ENCODE measurements around the gene DUSP3.

DUSP3 gene

DNA sequence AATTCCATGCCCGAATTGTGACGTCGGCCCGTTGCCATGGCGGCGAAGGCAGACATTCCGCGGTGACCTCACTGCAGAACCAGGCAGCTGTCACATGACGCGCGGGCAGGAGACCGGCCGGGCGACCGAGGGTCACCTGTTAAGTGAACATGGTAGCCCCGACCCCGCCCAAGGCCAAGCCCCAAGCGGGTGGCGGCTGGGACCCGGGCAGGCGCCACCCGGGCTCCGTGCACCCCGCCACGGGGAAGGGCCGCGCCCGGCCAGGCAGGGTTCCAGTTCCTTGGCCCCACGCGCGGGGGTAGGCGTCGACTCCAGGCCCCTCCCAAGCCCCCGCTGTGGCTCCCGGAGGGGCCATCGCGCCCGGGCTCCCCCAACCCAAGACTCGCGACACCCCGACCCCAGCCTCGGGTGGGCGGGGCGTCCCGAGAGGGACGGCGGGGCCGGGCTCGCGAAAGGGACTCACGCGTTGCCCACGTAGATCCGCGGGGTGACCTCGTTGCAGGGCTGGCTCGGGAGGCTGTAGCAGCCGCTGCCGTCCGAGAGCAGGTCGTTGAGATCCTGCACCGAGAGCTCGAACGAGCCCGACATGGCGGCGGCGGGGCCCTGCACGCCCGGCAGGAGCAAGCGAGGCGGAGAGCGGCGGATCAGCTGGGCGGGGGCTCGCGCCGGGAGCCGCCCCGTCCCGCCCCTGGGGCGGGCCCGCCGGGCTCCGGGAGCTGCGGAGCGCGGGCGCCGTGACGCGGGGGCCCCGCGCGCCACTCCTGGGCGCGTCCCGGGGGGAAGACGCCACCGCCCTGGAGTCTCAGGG lies at the start of gene DUSP3:
Gene DUSP3 (minus strand): TSS at position 641 of the 808 bp plus-strand sequence. CDS start 53 bp downstream, at position 588.
- DNase-seq (ENCODE audit: extremely low read depth in 1 of 2, low read depth in 1 of 2) = peak in 1 of 2 donors; percentile 54

DNA sequence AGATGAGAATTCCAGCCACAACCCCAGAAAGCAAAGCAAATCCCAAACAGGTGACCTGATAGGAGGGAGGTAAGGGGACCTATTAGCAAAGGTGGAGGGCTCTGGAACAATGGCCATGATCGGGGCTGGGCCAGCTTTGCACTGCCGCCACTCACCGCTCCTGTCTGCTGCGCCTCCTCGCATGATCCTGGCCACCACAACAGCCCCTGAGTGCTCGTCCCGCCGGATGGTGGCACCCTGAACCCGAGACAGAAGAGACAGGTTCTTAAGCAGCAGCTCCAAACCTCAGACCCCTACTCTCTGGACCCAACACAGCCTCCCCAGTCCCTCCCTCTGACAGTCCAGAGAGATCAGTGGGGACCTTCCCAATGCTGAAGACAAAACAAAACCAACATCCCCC lies 48.8 kb upstream of the DUSP3 start:
- DNase-seq (ENCODE audit: extremely low read depth in 1 of 2, low read depth in 1 of 2) = no peak

DNA sequence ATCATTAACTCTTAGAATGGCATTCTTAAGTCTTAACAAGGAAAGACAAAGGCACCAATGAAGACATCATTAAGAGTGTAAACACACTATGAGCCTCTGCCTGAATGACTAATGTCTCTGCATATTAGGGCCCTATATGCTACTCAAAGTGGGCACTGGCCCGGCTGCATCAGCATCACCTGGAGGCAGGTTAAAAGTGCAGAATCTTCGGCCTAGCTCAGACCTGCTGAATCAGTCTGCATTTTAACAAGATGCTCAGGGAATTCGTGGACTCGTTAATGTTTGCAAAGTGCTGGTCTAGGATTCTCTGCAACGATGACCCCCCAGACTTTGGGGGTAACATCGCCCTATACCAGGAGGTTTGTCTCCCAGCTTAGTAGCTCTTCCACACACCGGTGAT lies 47.4 kb upstream of the DUSP3 start:
- no peak for DNase-seq (ENCODE audit: extremely low read depth in 1 of 2, low read depth in 1 of 2)

DNA sequence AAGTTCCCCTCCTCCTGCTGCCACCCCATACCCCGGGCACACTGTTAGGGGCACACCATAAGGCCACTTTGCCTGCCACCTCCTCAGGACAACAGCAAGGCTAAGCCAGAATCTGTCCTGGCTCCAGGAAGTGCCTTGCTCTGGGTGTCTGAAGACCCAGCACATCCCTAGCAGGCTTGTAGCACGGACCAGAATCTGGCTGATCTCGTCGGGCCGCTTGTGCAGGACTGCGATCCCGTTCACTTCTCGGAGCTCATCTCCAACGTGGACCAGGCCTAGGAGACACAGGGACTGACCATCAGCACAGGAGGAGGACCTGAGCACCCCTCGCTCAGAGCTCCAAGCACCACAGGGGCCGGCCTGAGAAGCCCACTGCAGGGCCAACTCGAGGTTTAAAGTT lies 46.8 kb upstream of the DUSP3 start:
- no peak for DNase-seq (ENCODE audit: extremely low read depth in 1 of 2, low read depth in 1 of 2)

DNA sequence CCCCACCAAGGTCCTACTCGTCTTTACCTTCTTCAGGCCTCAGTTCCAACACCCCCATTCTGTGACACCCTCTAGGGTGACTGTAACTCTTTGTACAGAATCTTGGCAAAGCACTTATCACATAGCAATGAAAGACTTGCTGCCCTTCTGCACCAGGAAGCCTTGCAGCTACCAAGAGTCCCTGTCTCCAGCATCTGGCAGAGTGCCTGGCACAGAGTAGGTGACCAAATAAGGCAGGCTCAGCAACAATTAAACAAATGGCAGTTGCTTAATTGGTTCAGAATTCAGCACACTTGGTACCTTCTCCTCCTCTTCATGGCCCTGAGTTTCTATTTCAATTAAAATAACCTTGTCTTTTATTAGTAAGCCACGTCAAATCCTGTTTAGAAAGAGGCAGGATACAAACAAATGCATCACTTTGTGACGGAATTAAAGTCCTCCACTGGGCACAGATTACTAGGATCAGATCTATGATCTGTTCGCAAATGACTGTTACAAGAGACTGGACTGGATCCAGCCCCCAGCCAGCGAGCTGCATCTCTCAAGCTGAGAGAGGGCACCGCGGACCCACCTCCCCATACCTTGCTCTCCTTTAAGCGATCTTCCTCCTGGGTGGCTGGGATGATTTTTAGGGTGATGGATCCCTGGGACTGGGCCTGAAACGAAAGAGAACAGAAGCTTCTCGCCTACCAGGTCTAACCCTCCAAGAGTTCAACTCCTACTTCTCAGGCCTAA lies 44.7 kb upstream of the DUSP3 start:
- DNase-seq (ENCODE audit: extremely low read depth in 1 of 2, low read depth in 1 of 2) = no peak

DNA sequence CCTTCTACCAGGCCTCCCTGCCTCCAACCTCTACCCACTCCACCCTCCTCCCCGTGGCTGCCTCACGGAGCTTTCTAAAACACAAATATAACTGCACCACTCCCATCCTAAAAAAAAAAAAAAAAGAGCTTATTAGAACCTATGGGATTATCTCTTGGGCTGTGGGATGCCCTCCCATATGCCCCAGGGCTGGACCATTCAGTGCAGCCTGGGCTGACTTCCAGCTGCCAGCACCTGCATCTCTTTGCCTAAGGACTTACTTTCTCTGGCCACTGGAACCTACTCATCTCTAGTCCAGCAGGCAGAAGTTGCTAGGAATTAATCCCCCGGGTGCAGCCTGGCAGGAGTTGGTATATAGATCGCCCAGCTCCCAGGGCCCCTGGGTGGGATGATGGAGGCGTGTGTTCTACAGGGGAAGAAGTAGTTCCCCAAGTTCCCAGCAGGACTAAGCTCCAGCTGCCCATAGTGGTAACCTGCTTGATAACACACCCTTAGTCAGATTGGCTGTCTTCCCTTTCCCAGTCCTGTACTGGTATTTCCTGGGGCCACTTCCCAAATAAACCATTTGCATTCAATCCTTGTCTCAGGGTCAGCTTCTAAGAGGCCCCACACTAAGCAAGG lies 43.9 kb upstream of the DUSP3 start:
- no peak for DNase-seq (ENCODE audit: extremely low read depth in 1 of 2, low read depth in 1 of 2)

DNA sequence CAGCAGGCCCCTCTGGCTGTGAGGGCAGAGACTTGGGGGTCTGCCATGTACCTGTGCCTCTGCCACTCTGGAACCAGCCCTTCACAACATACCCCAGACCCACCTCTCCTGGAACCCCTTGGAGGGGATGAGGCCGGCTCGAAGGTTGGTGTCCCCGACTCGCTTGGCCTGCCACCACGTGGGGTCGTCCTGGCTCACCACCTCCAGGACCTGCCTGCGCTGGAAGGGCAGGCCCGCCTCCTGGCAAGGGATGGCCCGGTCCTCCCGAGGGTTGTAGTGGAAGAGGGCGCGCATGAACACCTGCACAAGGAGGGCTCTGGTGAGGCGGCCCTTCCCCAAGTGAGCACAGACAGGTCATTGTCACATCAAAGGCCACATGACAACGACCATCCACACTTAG lies 42.0 kb upstream of the DUSP3 start:
- no peak for DNase-seq (ENCODE audit: extremely low read depth in 1 of 2, low read depth in 1 of 2)

DNA sequence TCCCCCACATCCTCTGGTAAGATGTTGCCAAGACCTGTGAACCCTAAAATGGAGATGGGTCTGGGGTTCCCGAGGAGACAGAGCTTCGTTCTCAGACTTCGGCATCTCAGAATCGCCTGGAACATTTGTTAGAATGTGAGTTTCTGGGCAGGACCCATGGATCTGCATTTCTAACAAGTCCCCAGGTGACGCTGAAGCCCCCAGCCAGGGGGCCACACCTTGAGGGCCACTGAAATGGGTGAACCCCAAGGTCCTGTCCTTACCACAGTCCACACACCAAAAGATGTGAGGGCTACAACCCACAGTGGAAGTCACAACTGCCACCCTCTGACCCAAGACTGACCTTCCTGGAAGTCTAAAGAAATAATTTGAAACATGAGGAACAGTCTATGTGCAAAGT lies 40.2 kb upstream of the DUSP3 start:
- DNase-seq (ENCODE audit: extremely low read depth in 1 of 2, low read depth in 1 of 2) = no peak

DNA sequence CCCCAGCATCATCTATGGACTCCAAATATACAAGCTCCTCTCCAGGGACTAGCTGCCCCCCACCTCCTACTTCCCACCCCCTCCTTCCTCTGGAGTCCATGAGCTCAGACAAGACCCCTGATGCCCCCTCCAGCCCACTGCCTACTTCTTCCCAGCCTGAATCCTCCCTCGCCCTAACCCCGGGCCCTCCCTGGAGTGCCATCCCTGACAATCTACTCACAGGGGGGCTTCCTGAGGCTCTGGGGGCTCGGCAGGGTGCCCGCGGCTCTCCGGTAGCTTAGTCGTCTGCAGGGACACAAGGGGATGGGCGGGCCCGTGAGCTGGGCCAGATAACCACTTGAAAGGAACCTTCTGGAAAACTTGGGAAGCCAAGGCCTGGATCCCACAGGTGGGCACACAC lies 39.0 kb upstream of the DUSP3 start:
- DNase-seq (ENCODE audit: extremely low read depth in 1 of 2, low read depth in 1 of 2) = no peak

DNA sequence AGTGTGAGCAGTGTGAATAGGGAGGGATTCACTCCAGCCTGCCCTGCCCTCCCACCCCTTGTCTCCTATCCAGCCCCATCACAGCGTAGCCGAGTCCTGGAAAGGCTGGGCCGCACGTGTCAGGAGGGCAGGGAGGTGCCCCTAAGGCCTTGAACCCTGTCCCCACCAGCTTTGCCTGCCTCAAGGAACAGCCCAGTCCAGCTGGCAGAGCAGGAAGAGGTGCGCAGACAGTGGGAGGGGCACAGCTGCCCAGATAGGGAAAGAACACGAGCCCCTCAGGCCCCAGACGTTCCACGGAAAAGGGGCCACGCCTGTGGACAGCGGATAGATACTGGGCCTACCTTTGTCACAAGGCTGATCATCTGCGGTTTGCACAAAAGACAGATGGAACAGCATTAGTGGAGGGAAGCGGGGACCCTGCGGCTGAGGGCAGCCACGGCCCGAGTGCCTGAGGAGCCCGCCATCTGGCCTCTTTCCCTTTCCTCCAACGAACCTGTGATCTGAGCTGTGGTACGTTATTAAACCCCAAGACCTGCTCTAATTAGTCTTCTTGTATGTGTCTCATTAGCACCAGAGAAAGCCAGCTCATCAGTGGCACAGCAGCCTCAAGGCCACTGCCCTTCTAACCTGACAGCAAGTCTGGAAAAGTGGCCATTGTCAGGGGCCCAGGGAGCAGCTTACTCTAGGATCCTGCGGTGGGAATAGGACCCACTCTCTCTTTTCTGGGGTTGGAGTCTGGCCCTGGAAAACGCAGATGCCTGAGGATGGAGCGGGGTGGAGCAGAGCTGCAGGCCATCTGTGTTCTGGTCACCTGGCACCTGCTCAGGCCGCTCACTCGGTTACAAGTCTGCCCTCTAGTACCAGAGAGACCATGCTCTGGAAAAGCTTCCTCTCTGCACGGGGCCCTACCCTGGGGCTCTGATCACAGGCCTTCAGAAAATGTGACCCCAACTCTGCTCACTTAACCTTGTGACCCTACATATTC lies 37.9 kb upstream of the DUSP3 start:
- no peak for DNase-seq (ENCODE audit: extremely low read depth in 1 of 2, low read depth in 1 of 2)

DNA sequence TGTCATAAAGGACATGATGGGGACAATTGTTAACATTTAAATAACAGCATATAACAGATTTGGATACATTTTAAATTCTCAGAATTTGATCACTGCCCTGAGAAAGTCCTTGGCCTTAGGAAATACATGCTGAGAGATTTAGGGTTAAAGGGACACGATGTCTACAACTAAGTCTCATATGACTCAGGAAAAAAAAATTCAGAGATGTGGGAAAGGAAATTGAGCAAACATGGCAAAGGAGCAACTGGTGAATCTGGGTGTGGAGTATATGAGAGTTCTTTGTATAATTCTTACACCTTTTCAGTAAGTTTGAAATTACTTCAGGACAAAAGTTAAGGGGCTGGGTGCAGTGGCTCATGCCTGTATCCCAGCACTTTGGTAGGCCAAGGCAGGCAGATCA lies 35.9 kb upstream of the DUSP3 start:
- DNase-seq (ENCODE audit: extremely low read depth in 1 of 2, low read depth in 1 of 2) = no peak

DNA sequence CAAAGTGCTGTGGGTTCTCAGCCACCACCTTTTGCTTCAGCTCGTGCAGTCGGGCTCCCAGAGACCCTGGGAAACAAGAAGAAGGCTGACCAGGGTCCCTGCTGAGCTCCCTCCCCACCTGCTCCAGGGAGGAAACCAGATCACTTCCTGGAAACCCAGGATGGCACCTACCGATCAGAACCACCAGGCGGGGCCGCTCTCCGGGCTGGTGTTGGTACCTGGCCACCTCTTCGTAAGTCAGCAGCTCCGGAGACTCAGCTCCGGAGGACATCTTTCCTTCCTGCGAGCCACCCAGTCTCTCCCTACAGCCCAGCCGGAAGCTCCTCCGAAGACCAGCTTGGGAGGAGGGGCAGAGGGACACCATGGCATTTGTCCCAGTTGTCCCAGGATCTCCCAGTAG lies 35.2 kb upstream of the DUSP3 start:
- no peak for DNase-seq (ENCODE audit: extremely low read depth in 1 of 2, low read depth in 1 of 2)

DNA sequence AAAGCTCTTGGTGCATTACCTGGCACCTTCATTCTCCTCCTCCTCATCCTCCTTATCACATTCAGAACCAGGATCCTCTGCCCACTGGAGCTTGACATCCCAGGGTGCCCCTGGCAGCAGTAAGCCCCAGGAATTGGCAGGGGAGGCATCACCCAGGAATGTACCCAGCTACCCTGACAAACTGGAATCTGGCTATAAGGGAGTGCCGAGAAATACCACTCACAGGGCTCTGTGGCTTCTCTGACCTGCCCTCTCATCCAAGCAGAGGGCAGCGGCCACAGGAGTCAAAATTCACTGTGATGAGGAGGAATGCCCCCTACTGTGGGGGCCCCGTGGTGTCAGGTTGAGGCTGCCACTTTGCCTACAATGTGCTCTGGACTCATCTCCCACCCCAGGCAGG lies 34.6 kb upstream of the DUSP3 start:
- no peak for DNase-seq (ENCODE audit: extremely low read depth in 1 of 2, low read depth in 1 of 2)

DNA sequence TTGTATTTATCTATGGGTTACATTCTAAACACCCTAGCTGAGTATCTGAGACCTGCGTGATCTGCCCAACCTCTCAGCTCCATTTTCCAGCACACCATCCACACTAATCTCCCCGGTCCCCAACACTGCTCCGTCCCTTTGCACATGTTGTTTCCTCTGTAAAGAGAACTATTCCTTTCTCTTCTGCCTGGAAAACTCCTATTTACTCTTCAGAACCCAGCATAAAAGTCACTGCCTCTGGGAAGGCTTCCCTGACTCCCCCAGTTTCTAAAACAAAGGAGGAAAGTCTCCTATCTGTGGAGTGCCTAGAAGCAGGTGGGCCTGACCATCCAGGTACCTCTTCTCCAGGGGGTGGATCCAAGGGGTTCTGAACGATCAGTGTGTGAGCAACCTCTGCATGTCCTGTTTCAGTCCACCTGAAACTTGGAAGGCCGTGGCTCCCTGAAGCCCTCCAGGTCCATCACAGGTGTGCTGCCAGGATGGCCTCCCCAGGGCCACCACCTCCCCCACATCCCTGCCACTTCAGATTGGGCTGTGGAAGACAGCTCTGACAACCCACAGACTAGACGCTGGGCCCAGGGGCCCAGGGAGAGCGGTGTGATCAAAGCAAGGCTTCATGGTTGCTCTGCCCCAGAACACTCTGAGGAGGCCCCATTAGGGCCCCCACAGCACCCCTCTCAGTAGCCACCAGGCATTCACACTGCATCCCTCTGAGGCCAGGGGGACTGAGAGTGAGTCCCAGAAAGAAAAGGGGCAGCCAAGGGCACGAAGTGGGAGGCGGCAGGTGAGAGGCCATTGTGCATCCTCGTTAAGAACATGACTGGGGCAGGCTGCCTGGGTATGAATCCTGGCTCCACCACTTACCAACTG lies 33.9 kb upstream of the DUSP3 start:
- DNase-seq (ENCODE audit: extremely low read depth in 1 of 2, low read depth in 1 of 2) = no peak

DNA sequence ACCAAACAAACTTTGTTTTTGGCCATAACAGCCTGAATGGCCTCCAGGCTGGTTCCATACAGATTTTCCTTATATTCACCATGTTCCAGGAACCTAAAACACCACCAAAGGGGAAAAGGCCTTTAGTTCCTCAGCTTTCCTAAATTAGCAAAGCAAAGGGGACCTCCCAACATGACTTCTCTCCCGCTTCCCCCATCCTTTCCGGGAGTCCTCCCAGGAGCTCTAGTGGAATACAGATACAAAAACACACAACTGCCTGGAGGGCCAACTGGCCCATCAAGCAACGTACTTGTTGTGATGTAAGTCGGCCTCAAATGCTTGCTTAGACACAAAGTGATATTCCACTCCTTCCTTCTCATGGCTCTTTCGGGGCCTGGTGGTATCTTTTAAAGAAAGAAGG lies 32.0 kb upstream of the DUSP3 start:
- no peak for DNase-seq (ENCODE audit: extremely low read depth in 1 of 2, low read depth in 1 of 2)

DNA sequence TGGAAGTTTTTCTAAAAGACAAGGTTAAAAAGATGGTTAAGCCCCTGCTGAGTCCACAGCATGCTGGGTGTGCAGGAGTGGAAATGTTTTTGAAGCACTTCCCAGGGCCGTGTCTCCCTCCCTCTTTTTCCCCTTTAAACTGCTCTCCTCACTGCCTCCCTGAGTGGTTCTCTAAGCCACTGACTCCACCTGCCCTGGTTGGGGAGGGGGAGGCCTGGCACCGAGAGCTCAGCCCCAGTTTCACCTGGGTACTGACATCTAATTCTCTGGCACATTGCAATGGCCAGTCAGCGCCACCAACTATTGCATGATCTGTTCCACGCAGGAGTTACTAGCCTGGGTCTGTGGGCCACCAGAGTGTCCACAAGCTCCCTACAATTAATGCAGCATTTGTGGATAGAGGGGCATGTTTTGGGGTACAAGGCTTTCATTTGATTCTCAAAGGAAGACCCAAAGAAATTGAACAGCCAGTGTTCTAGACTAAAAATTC lies 31.5 kb upstream of the DUSP3 start:
- no peak for DNase-seq (ENCODE audit: extremely low read depth in 1 of 2, low read depth in 1 of 2)

DNA sequence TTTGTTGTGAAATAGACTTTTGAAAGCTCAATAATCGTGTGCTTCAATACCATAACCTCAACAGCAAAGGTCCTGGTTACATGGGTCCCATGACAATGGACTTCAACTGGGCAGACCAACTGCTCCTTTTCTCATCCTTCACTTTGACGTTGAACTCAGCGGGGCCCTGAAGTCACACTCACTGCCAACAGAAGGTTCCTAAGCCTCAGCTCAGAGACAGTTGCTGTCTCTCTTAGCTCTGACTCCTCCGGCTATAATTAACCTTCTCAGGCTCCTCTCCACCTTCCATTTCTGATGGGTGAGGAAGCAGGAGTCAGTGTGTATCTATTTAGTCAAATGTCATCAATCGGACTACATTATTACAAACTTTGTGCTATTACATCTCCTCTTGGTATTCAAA lies 30.3 kb upstream of the DUSP3 start:
- no peak for DNase-seq (ENCODE audit: extremely low read depth in 1 of 2, low read depth in 1 of 2)

DNA sequence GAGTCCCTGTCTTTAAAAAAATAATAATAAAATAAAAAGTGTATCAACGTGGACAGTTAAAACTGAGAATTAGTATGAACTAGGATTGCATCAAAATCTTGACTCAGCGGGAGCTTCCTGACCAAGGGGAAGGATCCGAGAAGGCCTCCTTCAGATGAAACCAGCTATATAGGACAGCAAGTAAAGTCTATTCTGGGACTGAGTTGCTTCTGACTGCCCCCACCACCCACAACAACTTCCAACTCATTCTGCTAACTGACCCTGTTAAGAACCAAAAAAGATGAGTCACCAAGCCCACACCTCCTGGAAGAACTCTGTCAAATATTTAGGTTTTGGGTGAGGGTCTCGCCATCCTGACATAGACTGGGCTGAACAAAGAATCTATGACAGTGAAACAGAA lies 29.3 kb upstream of the DUSP3 start:
- DNase-seq (ENCODE audit: extremely low read depth in 1 of 2, low read depth in 1 of 2) = no peak

DNA sequence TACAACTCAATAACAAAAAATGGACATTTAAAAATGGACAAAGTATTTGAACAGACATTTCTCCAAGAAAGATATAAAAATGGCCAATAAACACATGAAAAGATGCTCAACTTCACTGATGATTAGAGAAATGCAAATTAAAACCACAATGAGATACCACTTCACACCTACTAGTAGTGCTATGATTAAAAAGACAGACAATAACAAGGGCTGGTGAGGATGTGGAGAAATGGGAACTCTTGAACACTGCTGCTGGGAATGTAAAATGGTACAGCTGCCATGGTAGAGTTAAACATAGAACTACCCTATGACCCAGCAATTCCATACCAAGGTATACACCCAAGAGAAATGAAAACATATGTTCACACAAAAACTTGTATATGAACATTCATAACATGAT lies 26.3 kb upstream of the DUSP3 start:
- DNase-seq (ENCODE audit: extremely low read depth in 1 of 2, low read depth in 1 of 2) = no peak

DNA sequence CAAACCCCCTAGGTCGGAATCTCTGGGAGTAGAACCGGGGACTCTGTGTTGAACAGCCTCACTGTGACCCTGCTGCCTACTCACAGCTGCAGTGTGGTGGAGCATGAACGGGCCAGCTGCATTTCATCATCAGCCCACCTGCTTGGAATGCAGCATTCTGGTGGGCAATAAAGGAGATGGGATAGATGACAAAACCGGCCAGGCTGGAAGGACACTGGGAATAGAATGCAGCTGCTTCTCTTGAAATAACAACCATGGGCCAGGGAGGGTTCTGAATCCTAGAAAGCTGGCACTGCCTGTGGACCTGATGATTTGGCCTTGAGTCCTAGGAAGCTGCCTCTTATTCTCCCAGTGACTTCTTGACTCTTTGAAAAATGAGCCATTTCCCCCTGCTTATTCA lies 25.0 kb upstream of the DUSP3 start:
- no peak for DNase-seq (ENCODE audit: extremely low read depth in 1 of 2, low read depth in 1 of 2)

All from activated CD8-positive, alpha-beta memory T cell treated with anti-CD3 and anti-CD28 coated beads for 1 hour (primary cell).